ENCODE data around the gene CSF1. TPM values are rescaled to one million over a fixed set of nuclear protein-coding genes. Genes with fewer than 3 reads are reported as not detected.

Gene CSF1
- total RNA-seq, 4 donors from 2014 or later: 9.7 to 63.1 (median 14.4) TPM

- peak overlapping the region; percentile 56 to 85 (median 74) for H3K27ac ChIP-seq
- in situ Hi-C loops (cut with MboI; ENCODE audit: low pct_ligation_motif_present in 1 of 4, low pct_unique_long_range_greater_than_20kb in 1 of 4, low sequenced_read_pairs in 3 of 4) (loop anchor here in 1 of 4 donors (5.0 kb wide), 1 partner anchor 56 kb away; the partner anchor contains the start of gene AHCYL1), intact Hi-C loops (cut with DNase I; ENCODE audit: low total_unique reads) (loop anchor here (10.0 kb wide), 1 partner anchor 58 kb away; the partner anchor contains the start of gene AHCYL1)
- WGBS, 2 donors (ENCODE audit: low coverage in 1 of 2): 69% methylated on average over 2 of the region's 2 CpGs; no CpG with 5 or more reads in 1 of the 2 donors
- no peaks in the 10 kb centered on the region for H3K9me3 ChIP-seq
- DNase-seq: no peak
- no peaks in the 10 kb centered on the region for H3K27me3 ChIP-seq
- peaks cover 0 to 8% (median 0%) of the 10 kb centered on the region in 4 donors for H3K36me3 ChIP-seq
- TF ChIP-seq CTCF (IDR thresholded peaks at IDR 0.05) (no peak), POLR2AphosphoS5 (IDR thresholded peaks at IDR 0.05) (no peak), EP300 (IDR thresholded peaks at IDR 0.05; ENCODE audit: low read depth) (no peak), POLR2A (IDR thresholded peaks at IDR 0.05) (no peak)
- peaks cover 29 to 55% (median 37%) of the 10 kb centered on the region in 4 donors for H3K4me1 ChIP-seq
- H3K4me3 ChIP-seq: no peak overlapping the region
Observed at GRCh38 chr1:109926662-109927300, 16.1 kb downstream of the CSF1 start.

GRCh38 chr1:109927356-109927755 lies 16.7 kb downstream of the CSF1 start:
- peaks cover 29 to 59% (median 40%) of the 10 kb centered on the region in 4 donors for H3K4me1 ChIP-seq
- intact Hi-C loops (cut with DNase I; ENCODE audit: low total_unique reads): loop anchor here (10.0 kb wide), 1 partner anchor 57 kb away; the partner anchor contains the start of gene AHCYL1

GRCh38 chr1:109927911-109928321 lies 17.3 kb downstream of the CSF1 start:
- intact Hi-C loops (cut with DNase I; ENCODE audit: low total_unique reads) (loop anchor here (10.0 kb wide), 1 partner anchor 57 kb away; the partner anchor contains the start of gene AHCYL1), in situ Hi-C loops (cut with MboI; ENCODE audit: low pct_ligation_motif_present in 1 of 4, low pct_unique_long_range_greater_than_20kb in 1 of 4, low sequenced_read_pairs in 3 of 4) (loop anchor here in 1 of 4 donors (5.0 kb wide), 1 partner anchor 54 kb away; the partner anchor contains the start of gene AHCYL1)
- no peaks in the 10 kb centered on the region for H3K9me3 ChIP-seq
- H3K27ac ChIP-seq: peak overlapping the region; percentile 56 to 85 (median 74)
- peak; percentile 72 for DNase-seq
- 18 to 64% methylated on average over 2 to 6 of the region's 6 CpGs for WGBS, 2 donors (ENCODE audit: low coverage in 1 of 2)
- no peaks in the 10 kb centered on the region for H3K36me3 ChIP-seq
- TF ChIP-seq EP300 (IDR thresholded peaks at IDR 0.05; ENCODE audit: low read depth): peak; percentile 61
- peak; percentile 45 to 73 (median 71) for TF ChIP-seq POLR2AphosphoS5 (IDR thresholded peaks at IDR 0.05)
- no peak for TF ChIP-seq CTCF (IDR thresholded peaks at IDR 0.05)
- no peak for TF ChIP-seq POLR2A (IDR thresholded peaks at IDR 0.05)
- no peaks in the 10 kb centered on the region for H3K27me3 ChIP-seq
- no peak overlapping the region for H3K4me3 ChIP-seq
- H3K4me1 ChIP-seq: peaks cover 29 to 59% (median 40%) of the 10 kb centered on the region in 4 donors

More at GRCh38 chr1:109927356-109927755, 16.7 kb downstream of the CSF1 start:
- peaks cover 0 to 2% (median 0%) of the 10 kb centered on the region in 4 donors for H3K36me3 ChIP-seq
- no peak overlapping the region for H3K4me3 ChIP-seq
- in situ Hi-C loops (cut with MboI; ENCODE audit: low pct_ligation_motif_present in 1 of 4, low pct_unique_long_range_greater_than_20kb in 1 of 4, low sequenced_read_pairs in 3 of 4): loop anchor here in 1 of 4 donors (5.0 kb wide), 1 partner anchor 55 kb away; the partner anchor contains the start of gene AHCYL1
- TF ChIP-seq CTCF (IDR thresholded peaks at IDR 0.05) (no peak), POLR2A (IDR thresholded peaks at IDR 0.05) (no peak), EP300 (IDR thresholded peaks at IDR 0.05; ENCODE audit: low read depth) (no peak), POLR2AphosphoS5 (IDR thresholded peaks at IDR 0.05) (no peak)
- WGBS, 2 donors (ENCODE audit: low coverage in 1 of 2): 79% methylated on average over 6 of the region's 7 CpGs; no CpG with 5 or more reads in 1 of the 2 donors
- no peak for DNase-seq
- H3K9me3 ChIP-seq: no peaks in the 10 kb centered on the region
- no peaks in the 10 kb centered on the region for H3K27me3 ChIP-seq
- peak overlapping the region; percentile 56 to 85 (median 74) for H3K27ac ChIP-seq

- no peaks in the 10 kb centered on the region for H3K36me3 ChIP-seq
- H3K9me3 ChIP-seq: no peaks in the 10 kb centered on the region
- intact Hi-C loops (cut with DNase I; ENCODE audit: low total_unique reads) (loop anchor here (10.0 kb wide), 1 partner anchor 56 kb away; the partner anchor contains the start of gene AHCYL1), in situ Hi-C loops (cut with MboI; ENCODE audit: low pct_ligation_motif_present in 1 of 4, low pct_unique_long_range_greater_than_20kb in 1 of 4, low sequenced_read_pairs in 3 of 4) (loop anchor here in 1 of 4 donors (5.0 kb wide), 1 partner anchor 54 kb away; the partner anchor contains the start of gene AHCYL1)
- WGBS, 2 donors (ENCODE audit: low coverage in 1 of 2): 62 to 70% methylated on average over 6 to 8 of the region's 8 CpGs
- peak; percentile 36 for DNase-seq
- peak overlapping the region; percentile 56 to 85 (median 74) for H3K27ac ChIP-seq
- peaks cover 29 to 66% (median 41%) of the 10 kb centered on the region in 4 donors for H3K4me1 ChIP-seq
- TF ChIP-seq EP300 (IDR thresholded peaks at IDR 0.05; ENCODE audit: low read depth): no peak
- TF ChIP-seq POLR2AphosphoS5 (IDR thresholded peaks at IDR 0.05): no peak
- no peak for TF ChIP-seq CTCF (IDR thresholded peaks at IDR 0.05)
- no peak for TF ChIP-seq POLR2A (IDR thresholded peaks at IDR 0.05)
- no peak overlapping the region for H3K4me3 ChIP-seq
- H3K27me3 ChIP-seq: no peaks in the 10 kb centered on the region
Observed at GRCh38 chr1:109928591-109929111, 18.0 kb downstream of the CSF1 start.

Measured in transverse colon (tissue), 4 donors.